Measurements from ENCODE around the gene SETD5.

The SETD5 gene

GRCh38 chr3:9412293-9412692 lies 14.9 kb downstream of the SETD5 start:
- TF ChIP-seq, protein P1, sequence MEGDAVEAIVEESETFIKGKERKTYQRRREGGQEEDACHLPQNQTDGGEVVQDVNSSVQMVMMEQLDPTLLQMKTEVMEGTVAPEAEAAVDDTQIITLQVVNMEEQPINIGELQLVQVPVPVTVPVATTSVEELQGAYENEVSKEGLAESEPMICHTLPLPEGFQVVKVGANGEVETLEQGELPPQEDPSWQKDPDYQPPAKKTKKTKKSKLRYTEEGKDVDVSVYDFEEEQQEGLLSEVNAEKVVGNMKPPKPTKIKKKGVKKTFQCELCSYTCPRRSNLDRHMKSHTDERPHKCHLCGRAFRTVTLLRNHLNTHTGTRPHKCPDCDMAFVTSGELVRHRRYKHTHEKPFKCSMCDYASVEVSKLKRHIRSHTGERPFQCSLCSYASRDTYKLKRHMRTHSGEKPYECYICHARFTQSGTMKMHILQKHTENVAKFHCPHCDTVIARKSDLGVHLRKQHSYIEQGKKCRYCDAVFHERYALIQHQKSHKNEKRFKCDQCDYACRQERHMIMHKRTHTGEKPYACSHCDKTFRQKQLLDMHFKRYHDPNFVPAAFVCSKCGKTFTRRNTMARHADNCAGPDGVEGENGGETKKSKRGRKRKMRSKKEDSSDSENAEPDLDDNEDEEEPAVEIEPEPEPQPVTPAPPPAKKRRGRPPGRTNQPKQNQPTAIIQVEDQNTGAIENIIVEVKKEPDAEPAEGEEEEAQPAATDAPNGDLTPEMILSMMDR (IDR thresholded peaks at IDR 0.05; ENCODE audit: low read depth, low read length, poor library complexity, severe bottlenecking), result no peak
- TF ChIP-seq EZH2phosphoT487 (IDR thresholded peaks at IDR 0.05; ENCODE audit: borderline replicate concordance, low read length), result no peak
- H4K20me1 ChIP-seq (ENCODE audit: control insufficient read depth, insufficient read depth, low read depth, low read length), result peaks cover 28% of the 10 kb centered on the region

GRCh38 chr3:9414826-9415225 lies 17.4 kb downstream of the SETD5 start:
- Histone ChIP-seq H3K27ac (ENCODE audit: low read depth, low read length) (no peak overlapping the region), H3K27me3 (ENCODE audit: control insufficient read depth, low read length) (no peaks in the 10 kb centered on the region), H4K20me1 (ENCODE audit: control insufficient read depth, insufficient read depth, low read depth, low read length) (peaks cover 20% of the 10 kb centered on the region), H3K4me2 (ENCODE audit: low read length) (no peak overlapping the region), H3K4me1 (ENCODE audit: control insufficient read depth, low read length) (peaks cover 8% of the 10 kb centered on the region), H3F3A (ENCODE audit: control insufficient read depth, insufficient read depth) (peaks cover 2% of the 10 kb centered on the region), H3K9me3 (ENCODE audit: control insufficient read depth, insufficient read depth, low read length) (no peaks in the 10 kb centered on the region), H3K36me3 (ENCODE audit: control insufficient read depth, low read length) (peaks cover 40% of the 10 kb centered on the region), H3K9me2 (replicated peaks; ENCODE audit: control insufficient read depth, low read length) (no peaks in the 10 kb centered on the region), H3K79me2 (ENCODE audit: control insufficient read depth, low read length) (peaks cover 100% of the 10 kb centered on the region), H3K4me3 (ENCODE audit: low read length) (no peak overlapping the region)
- TF ChIP-seq, protein P1 (IDR thresholded peaks at IDR 0.05; ENCODE audit: low read depth, low read length, poor library complexity, severe bottlenecking), result no peak
- no peak for TF ChIP-seq EZH2phosphoT487 (IDR thresholded peaks at IDR 0.05; ENCODE audit: borderline replicate concordance, low read length)

More at GRCh38 chr3:9412293-9412692, 14.9 kb downstream of the SETD5 start:
- Histone ChIP-seq H3K4me1 (ENCODE audit: control insufficient read depth, low read length) (peaks cover 29% of the 10 kb centered on the region), H3K79me2 (ENCODE audit: control insufficient read depth, low read length) (peaks cover 100% of the 10 kb centered on the region), H3K9me2 (replicated peaks; ENCODE audit: control insufficient read depth, low read length) (no peaks in the 10 kb centered on the region), H3F3A (ENCODE audit: control insufficient read depth, insufficient read depth) (peaks cover 2% of the 10 kb centered on the region), H3K4me3 (ENCODE audit: low read length) (no peak overlapping the region), H3K27ac (ENCODE audit: low read depth, low read length) (no peak overlapping the region), H3K27me3 (ENCODE audit: control insufficient read depth, low read length) (no peaks in the 10 kb centered on the region), H3K9me3 (ENCODE audit: control insufficient read depth, insufficient read depth, low read length) (no peaks in the 10 kb centered on the region), H3K4me2 (ENCODE audit: low read length) (no peak overlapping the region), H3K36me3 (ENCODE audit: control insufficient read depth, low read length) (peaks cover 34% of the 10 kb centered on the region)

DNA sequence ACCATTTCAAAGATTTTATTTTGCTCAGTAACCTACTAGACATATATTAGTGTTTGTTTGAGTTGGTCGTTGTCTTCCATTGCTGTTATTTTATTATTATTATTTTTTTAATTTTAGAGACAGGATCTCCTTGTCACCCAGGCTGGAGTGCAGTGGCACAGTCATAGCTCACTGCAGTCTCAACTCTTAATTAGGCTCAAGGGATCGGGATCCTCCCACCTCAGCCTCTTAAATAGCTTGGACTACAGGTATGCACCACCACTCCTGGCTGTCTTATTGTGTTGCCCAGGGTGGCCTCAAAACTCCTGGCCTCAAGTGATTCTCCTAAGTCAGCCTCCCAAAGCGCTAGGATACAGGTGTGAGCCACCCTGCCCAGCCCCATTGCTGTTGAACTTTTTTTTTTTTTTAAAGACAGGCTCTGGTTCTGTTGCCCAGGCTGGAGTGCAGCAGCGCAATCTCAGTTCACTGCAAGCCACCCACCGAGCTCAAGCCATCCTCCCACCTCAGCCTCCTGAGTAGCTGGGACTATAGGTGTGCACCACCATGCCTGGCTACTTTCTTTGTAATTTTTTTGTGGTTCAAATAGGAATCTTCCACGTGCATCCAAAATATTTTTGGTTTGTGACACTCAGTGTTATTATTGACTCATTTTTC lies 18.2 kb downstream of the SETD5 start:
- peaks cover 100% of the 10 kb centered on the region for H3K79me2 ChIP-seq (ENCODE audit: control insufficient read depth, low read length)
- H3K4me2 ChIP-seq (ENCODE audit: low read length), result no peak overlapping the region
- peaks cover 41% of the 10 kb centered on the region for H3K36me3 ChIP-seq (ENCODE audit: control insufficient read depth, low read length)
- peaks cover under 1% of the 10 kb centered on the region for H3K4me1 ChIP-seq (ENCODE audit: control insufficient read depth, low read length)
- peaks cover 2% of the 10 kb centered on the region for H3F3A ChIP-seq (ENCODE audit: control insufficient read depth, insufficient read depth)
- no peaks in the 10 kb centered on the region for H3K9me2 ChIP-seq (replicated peaks; ENCODE audit: control insufficient read depth, low read length)
- H3K9me3 ChIP-seq (ENCODE audit: control insufficient read depth, insufficient read depth, low read length), result no peaks in the 10 kb centered on the region
- H3K4me3 ChIP-seq (ENCODE audit: low read length), result no peak overlapping the region
- H3K27me3 ChIP-seq (ENCODE audit: control insufficient read depth, low read length), result no peaks in the 10 kb centered on the region
- TF ChIP-seq, protein P1 (IDR thresholded peaks at IDR 0.05; ENCODE audit: low read depth, low read length, poor library complexity, severe bottlenecking), result no peak
- no peak for TF ChIP-seq EZH2phosphoT487 (IDR thresholded peaks at IDR 0.05; ENCODE audit: borderline replicate concordance, low read length)
- H3K27ac ChIP-seq (ENCODE audit: low read depth, low read length), result no peak overlapping the region
- peaks cover 16% of the 10 kb centered on the region for H4K20me1 ChIP-seq (ENCODE audit: control insufficient read depth, insufficient read depth, low read depth, low read length)

Data from DOHH2 (cell line).